Neural crest cell (in vitro differentiated cells): ENCODE data around the gene SORBS2. TPM values are rescaled to one million over a fixed set of nuclear protein-coding genes. Genes with fewer than 3 reads are reported as not detected.

Experiments used
- DNase-seq: peaks from one replicate; pipeline ENCODE4 v3.0.0; 2021; ENCODE audit warnings: low read depth, mixed read lengths, low spot score
- H3K27ac Mint-ChIP-seq: one replicate; pipeline ENCODE4 v1.8.0; 2021; ENCODE audit warnings: mild to moderate bottlenecking, mixed read lengths; ENCODE audit not compliant: unreplicated experiment
- H3K27me3 Mint-ChIP-seq: 2 replicates; pipeline ENCODE4 v1.8.0; 2021; ENCODE audit warnings: low read depth, mild to moderate bottlenecking, mixed read lengths
- H3K36me3 Mint-ChIP-seq: 2 replicates; pipeline ENCODE4 v1.8.0; 2021; ENCODE audit warnings: low read depth, mild to moderate bottlenecking, mixed read lengths
- H3K4me1 Mint-ChIP-seq: 2 replicates; pipeline ENCODE4 v1.8.0; 2021; ENCODE audit warnings: mixed read lengths
- H3K4me3 Mint-ChIP-seq: one replicate; pipeline ENCODE4 v1.8.0; 2021; ENCODE audit warnings: mild to moderate bottlenecking, mixed read lengths
- H3K9me3 Mint-ChIP-seq: 2 replicates; pipeline ENCODE4 v1.8.0; 2021; ENCODE audit warnings: mixed read lengths
- CTCF ChIP-seq: fragments of 200-600 bp; sonication (generic); conservative IDR thresholded peaks from 2 replicates; pipeline ENCODE4 v1.5.0; 2021; ENCODE audit warnings: antibody characterized with exemption, mild to moderate bottlenecking
- total RNA-seq: library from RNA; stranded (reverse); gene quantifications from 2 replicates; pipeline ENCODE4 v1.2.1, GENCODE V29; 2021

Gene SORBS2
- total RNA-seq, 1 donor from 2014 or later = 42.3 TPM

DNA sequence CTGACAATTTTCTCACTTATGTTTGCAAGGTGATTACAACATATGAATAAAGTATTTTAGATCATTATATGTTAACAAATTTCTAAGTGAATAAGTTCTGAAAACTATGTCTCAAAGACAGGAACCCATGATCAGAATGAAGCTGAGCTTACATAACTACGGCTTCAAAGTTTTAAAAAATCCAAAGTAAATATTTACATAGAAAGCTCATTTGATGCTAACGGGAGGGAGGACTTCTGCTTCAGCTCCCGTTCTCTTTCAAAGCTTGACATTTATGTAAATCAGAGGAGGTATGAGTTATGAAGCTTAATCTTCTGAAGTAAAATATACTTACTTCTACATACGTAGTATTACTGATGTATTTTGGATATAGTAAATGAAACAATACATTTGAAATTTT is 203.8 kb downstream of the SORBS2 start:
- no peak overlapping the region for H3K4me3 Mint-ChIP-seq
- no peaks in the 10 kb centered on the region for H3K27me3 Mint-ChIP-seq
- TF ChIP-seq CTCF = no peak
- no peak for DNase-seq
- peaks cover 10% of the 10 kb centered on the region for H3K36me3 Mint-ChIP-seq
- H3K9me3 Mint-ChIP-seq = no peaks in the 10 kb centered on the region
- H3K27ac Mint-ChIP-seq = no peak overlapping the region
- H3K4me1 Mint-ChIP-seq = no peaks in the 10 kb centered on the region

DNA sequence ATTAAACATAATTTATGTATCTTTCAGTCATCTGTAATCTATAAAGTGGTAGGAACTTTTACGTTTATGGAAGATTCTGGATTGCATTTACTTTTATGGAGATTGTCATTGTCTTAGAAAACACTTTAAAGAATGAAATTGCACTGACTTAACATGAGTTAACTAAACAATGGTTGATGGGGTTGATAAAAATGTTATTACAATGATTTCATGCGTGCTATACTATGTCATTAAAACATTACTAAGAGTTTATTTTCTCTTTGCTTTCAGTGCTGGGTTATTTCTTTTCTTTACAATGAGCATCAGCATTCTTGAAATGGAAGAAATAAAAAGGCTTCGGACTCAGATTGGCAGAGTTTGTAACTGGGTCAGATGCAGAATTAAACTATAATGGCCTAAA is 209.6 kb downstream of the SORBS2 start:
- Mint-ChIP-seq H3K27ac (no peak overlapping the region), H3K4me3 (no peak overlapping the region), H3K27me3 (no peaks in the 10 kb centered on the region), H3K4me1 (peaks cover 5% of the 10 kb centered on the region), H3K36me3 (peaks cover 2% of the 10 kb centered on the region), H3K9me3 (no peaks in the 10 kb centered on the region)
- DNase-seq = no peak
- TF ChIP-seq CTCF = no peak

GRCh38 chr4:185600801-185601434 is 211.1 kb downstream of the SORBS2 start:
- H3K4me3 Mint-ChIP-seq = no peak overlapping the region
- no peak for DNase-seq

GRCh38 chr4:185599553-185600243 is 212.3 kb downstream of the SORBS2 start:
- peaks cover 2% of the 10 kb centered on the region for H3K36me3 Mint-ChIP-seq
- H3K27ac Mint-ChIP-seq = no peak overlapping the region
- DNase-seq = no peak
- no peak for TF ChIP-seq CTCF
- H3K4me3 Mint-ChIP-seq = no peak overlapping the region
- H3K4me1 Mint-ChIP-seq = peaks cover 7% of the 10 kb centered on the region
- H3K27me3 Mint-ChIP-seq = no peaks in the 10 kb centered on the region
- no peaks in the 10 kb centered on the region for H3K9me3 Mint-ChIP-seq

More at GRCh38 chr4:185600801-185601434, 211.1 kb downstream of the SORBS2 start:
- peaks cover 2% of the 10 kb centered on the region for H3K36me3 Mint-ChIP-seq
- no peak for TF ChIP-seq CTCF
- H3K27ac Mint-ChIP-seq = no peak overlapping the region
- peaks cover 7% of the 10 kb centered on the region for H3K4me1 Mint-ChIP-seq
- H3K27me3 Mint-ChIP-seq = no peaks in the 10 kb centered on the region
- H3K9me3 Mint-ChIP-seq = no peaks in the 10 kb centered on the region

- Mint-ChIP-seq H3K4me3 (no peak overlapping the region), H3K9me3 (no peaks in the 10 kb centered on the region), H3K4me1 (peaks cover 7% of the 10 kb centered on the region), H3K27me3 (no peaks in the 10 kb centered on the region), H3K36me3 (no peaks in the 10 kb centered on the region), H3K27ac (no peak overlapping the region)
- no peak for DNase-seq
- TF ChIP-seq CTCF = no peak
Measured at GRCh38 chr4:185598846-185599552, 213.0 kb downstream of the SORBS2 start.
